PFSK-1 (cell line): ENCODE measurements around the gene MRTFA.

Experiments used
- POLR2AphosphoS5 ChIP-seq: IDR thresholded peaks from 2 replicates; pipeline ENCODE4 v1.6.1; 2012; ENCODE audit warnings: low read depth, mild to moderate bottlenecking, control low read depth, low read length, moderate library complexity
- TAF1 ChIP-seq: IDR thresholded peaks from 2 replicates; pipeline ENCODE4 v1.6.1; 2012; ENCODE audit warnings: low read length, control low read depth, borderline replicate concordance; ENCODE audit not compliant: insufficient read depth

GRCh38 chr22:40685406-40685805, 48.9 kb upstream of the MRTFA start:
- TF ChIP-seq TAF1 (no peak), POLR2AphosphoS5 (no peak)
